K562 (cell line): Measurements from ENCODE around the gene SPAG16.

ENCODE experiments used
- EP300 ChIP-seq: IDR thresholded peaks from 2 replicates; pipeline ENCODE4 v1.6.1; 2012; ENCODE audit warnings: low read length, improper control_type of control experiment
- EZH2 ChIP-seq: IDR thresholded peaks from 2 replicates; pipeline ENCODE4 v1.6.1; 2012; ENCODE audit warnings: low read depth, mild to moderate bottlenecking, inconsistent platforms, low read length, borderline replicate concordance
- HMG20A ChIP-seq: fragments of 450-650 bp; formaldehyde crosslinking; conservative IDR thresholded peaks from 2 replicates; pipeline ENCODE4 v1.4.0; 2020; ENCODE audit warnings: mild to moderate bottlenecking, mixed read lengths
- SMARCC2 ChIP-seq: fragments of 450-650 bp; IDR thresholded peaks from 2 replicates; pipeline ENCODE4 v1.6.1; 2017; ENCODE audit warnings: antibody characterized with exemption, moderate library complexity, mild to moderate bottlenecking, low read depth
- SMC3 ChIP-seq: conservative IDR thresholded peaks from 2 replicates; pipeline ENCODE4 v1.6.1; 2011; ENCODE audit warnings: low read depth, low read length, improper control_type of control experiment; ENCODE audit not compliant: insufficient read depth
- SP1 ChIP-seq: sonication (generic); formaldehyde crosslinking; IDR thresholded peaks from 2 replicates; pipeline ENCODE4 v1.8.1; 2022; ENCODE audit warnings: mild to moderate bottlenecking, missing genetic modification reagents
- TFAM ChIP-seq: fragments of 250-450 bp; sonication (Bioruptor Pico); conservative IDR thresholded peaks from 2 replicates; pipeline ENCODE4 v1.5.0; 2021; ENCODE audit warnings: mild to moderate bottlenecking, moderate library complexity
- TF ChIP-seq, protein P1 (sequence below): sonication (generic); formaldehyde crosslinking; IDR thresholded peaks from 2 replicates; pipeline ENCODE4 v1.8.1; 2022; ENCODE audit warnings: missing genetic modification reagents
- TF ChIP-seq, protein P2 (sequence below): fragments of 150-350 bp; IDR thresholded peaks from 2 replicates; pipeline ENCODE4 v1.6.1; 2014; ENCODE audit warnings: low read depth, mild to moderate bottlenecking, low read length, borderline replicate concordance
- TF ChIP-seq, protein P3 (sequence below): sonication (generic); formaldehyde crosslinking; IDR thresholded peaks from 2 replicates; pipeline ENCODE4 v1.9.0; 2022; ENCODE audit warnings: mild to moderate bottlenecking, missing genetic modification reagents
- TF ChIP-seq, protein P4 (sequence below): fragments of 250-450 bp; sonication (Bioruptor Pico); IDR thresholded peaks from 2 replicates; pipeline ENCODE4 v1.4.0; 2020; ENCODE audit warnings: mild to moderate bottlenecking

DNA sequence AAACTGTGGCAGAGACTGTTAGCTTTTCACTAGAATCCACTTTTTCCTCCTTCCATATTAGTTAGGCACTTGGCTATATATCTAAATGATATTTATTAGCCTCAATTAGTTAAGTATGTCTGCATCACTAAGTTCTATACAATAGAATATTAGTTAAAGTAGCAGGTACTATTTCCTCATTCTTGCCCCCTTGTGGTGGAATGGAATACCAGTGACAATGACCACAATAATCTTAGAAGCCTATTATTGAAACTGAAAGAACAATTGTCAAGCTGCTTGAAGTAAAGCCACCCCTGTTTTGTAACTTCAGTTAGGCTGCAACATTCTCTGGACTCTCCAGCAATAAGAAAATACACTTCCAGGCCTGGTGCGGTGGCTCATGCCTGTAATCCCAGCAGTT lies 650.3 kb downstream of the SPAG16 start:
- TF ChIP-seq, protein P1, sequence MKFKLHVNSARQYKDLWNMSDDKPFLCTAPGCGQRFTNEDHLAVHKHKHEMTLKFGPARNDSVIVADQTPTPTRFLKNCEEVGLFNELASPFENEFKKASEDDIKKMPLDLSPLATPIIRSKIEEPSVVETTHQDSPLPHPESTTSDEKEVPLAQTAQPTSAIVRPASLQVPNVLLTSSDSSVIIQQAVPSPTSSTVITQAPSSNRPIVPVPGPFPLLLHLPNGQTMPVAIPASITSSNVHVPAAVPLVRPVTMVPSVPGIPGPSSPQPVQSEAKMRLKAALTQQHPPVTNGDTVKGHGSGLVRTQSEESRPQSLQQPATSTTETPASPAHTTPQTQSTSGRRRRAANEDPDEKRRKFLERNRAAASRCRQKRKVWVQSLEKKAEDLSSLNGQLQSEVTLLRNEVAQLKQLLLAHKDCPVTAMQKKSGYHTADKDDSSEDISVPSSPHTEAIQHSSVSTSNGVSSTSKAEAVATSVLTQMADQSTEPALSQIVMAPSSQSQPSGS (CRISPR knock-in tag): no peak
- TF ChIP-seq SMC3 (no peak), HMG20A (CRISPR knock-in tag) (no peak), EP300 (no peak), TFAM (CRISPR knock-in tag) (no peak), SP1 (CRISPR knock-in tag) (no peak), EZH2 (no peak), SMARCC2 (no peak)
- TF ChIP-seq, protein P2, sequence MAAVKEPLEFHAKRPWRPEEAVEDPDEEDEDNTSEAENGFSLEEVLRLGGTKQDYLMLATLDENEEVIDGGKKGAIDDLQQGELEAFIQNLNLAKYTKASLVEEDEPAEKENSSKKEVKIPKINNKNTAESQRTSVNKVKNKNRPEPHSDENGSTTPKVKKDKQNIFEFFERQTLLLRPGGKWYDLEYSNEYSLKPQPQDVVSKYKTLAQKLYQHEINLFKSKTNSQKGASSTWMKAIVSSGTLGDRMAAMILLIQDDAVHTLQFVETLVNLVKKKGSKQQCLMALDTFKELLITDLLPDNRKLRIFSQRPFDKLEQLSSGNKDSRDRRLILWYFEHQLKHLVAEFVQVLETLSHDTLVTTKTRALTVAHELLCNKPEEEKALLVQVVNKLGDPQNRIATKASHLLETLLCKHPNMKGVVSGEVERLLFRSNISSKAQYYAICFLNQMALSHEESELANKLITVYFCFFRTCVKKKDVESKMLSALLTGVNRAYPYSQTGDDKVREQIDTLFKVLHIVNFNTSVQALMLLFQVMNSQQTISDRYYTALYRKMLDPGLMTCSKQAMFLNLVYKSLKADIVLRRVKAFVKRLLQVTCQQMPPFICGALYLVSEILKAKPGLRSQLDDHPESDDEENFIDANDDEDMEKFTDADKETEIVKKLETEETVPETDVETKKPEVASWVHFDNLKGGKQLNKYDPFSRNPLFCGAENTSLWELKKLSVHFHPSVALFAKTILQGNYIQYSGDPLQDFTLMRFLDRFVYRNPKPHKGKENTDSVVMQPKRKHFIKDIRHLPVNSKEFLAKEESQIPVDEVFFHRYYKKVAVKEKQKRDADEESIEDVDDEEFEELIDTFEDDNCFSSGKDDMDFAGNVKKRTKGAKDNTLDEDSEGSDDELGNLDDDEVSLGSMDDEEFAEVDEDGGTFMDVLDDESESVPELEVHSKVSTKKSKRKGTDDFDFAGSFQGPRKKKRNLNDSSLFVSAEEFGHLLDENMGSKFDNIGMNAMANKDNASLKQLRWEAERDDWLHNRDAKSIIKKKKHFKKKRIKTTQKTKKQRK: no peak
- TF ChIP-seq, protein P3, sequence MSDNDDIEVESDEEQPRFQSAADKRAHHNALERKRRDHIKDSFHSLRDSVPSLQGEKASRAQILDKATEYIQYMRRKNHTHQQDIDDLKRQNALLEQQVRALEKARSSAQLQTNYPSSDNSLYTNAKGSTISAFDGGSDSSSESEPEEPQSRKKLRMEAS (CRISPR knock-in tag): no peak
- TF ChIP-seq, protein P4, sequence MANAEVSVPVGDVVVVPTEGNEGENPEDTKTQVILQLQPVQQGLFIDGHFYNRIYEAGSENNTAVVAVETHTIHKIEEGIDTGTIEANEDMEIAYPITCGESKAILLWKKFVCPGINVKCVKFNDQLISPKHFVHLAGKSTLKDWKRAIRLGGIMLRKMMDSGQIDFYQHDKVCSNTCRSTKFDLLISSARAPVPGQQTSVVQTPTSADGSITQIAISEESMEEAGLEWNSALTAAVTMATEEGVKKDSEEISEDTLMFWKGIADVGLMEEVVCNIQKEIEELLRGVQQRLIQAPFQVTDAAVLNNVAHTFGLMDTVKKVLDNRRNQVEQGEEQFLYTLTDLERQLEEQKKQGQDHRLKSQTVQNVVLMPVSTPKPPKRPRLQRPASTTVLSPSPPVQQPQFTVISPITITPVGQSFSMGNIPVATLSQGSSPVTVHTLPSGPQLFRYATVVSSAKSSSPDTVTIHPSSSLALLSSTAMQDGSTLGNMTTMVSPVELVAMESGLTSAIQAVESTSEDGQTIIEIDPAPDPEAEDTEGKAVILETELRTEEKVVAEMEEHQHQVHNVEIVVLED (CRISPR knock-in tag): no peak
